ENCODE results near the gene TRNP1. TPM values are rescaled to one million over a fixed set of nuclear protein-coding genes. Genes with fewer than 3 reads are reported as not detected.

The TRNP1 gene
- total and polyA plus RNA-seq, 4 donors = 15.0 to 30.8 (median 15.7) TPM

- 40 to 46% methylated on average over 9 of the region's 9 CpGs for WGBS, 2 donors
- no peak for ATAC-seq (ENCODE audit: low FRiP score)
- Histone ChIP-seq H3K9me3 (ENCODE audit: control insufficient read depth, low read length) (no peaks in the 10 kb centered on the region), H3K4me1 (ENCODE audit: control insufficient read depth in 1 of 2, insufficient read depth in 2 of 2, low read length in 2 of 2) (no peaks in the 10 kb centered on the region), H3K4me3 (ENCODE audit: low read length in 2 of 2) (no peak overlapping the region), H3K27ac (ENCODE audit: low read depth in 1 of 2, low read length in 2 of 2) (no peak overlapping the region), H3K27me3 (ENCODE audit: control insufficient read depth in 1 of 2, insufficient read depth in 2 of 2, low read length in 1 of 2) (no peaks in the 10 kb centered on the region), H3K36me3 (ENCODE audit: control insufficient read depth in 1 of 2, insufficient read depth in 2 of 2, low read length in 1 of 2) (no peaks in the 10 kb centered on the region)
- DNase-seq = no peak
- intact Hi-C loops (cut with DNase I) = no loop called here
These were observed 28.0 kb downstream of the TRNP1 start for GRCh38 chr1:27021354-27022031.

- Histone ChIP-seq H3K4me3 (ENCODE audit: low read length in 2 of 2) (no peak overlapping the region), H3K36me3 (ENCODE audit: control insufficient read depth in 1 of 2, insufficient read depth in 2 of 2, low read length in 1 of 2) (no peaks in the 10 kb centered on the region), H3K27ac (ENCODE audit: low read depth in 1 of 2, low read length in 2 of 2) (no peak overlapping the region), H3K27me3 (ENCODE audit: control insufficient read depth in 1 of 2, insufficient read depth in 2 of 2, low read length in 1 of 2) (no peaks in the 10 kb centered on the region), H3K4me1 (ENCODE audit: control insufficient read depth in 1 of 2, insufficient read depth in 2 of 2, low read length in 2 of 2) (peaks cover 3 to 7% of the 10 kb centered on the region in 2 donors), H3K9me3 (ENCODE audit: control insufficient read depth, low read length) (no peaks in the 10 kb centered on the region)
- ATAC-seq (ENCODE audit: low FRiP score) (no peak), DNase-seq (no peak)
- intact Hi-C loops (cut with DNase I) = loop anchor here in 1 of 2 donors (2.0 kb wide), 1 partner anchor 13 kb away; the partner anchor contains the start of gene TENT5B
- 92 to 97% methylated on average over 4 of the region's 4 CpGs for WGBS, 2 donors
These were observed 32.2 kb downstream of the TRNP1 start for GRCh38 chr1:27025718-27026117.

- Histone ChIP-seq H3K36me3 (ENCODE audit: control insufficient read depth in 1 of 2, insufficient read depth in 2 of 2, low read length in 1 of 2) (no peaks in the 10 kb centered on the region), H3K27ac (ENCODE audit: low read depth in 1 of 2, low read length in 2 of 2) (peak overlapping the region; percentile 91 to 97), H3K4me1 (ENCODE audit: control insufficient read depth in 1 of 2, insufficient read depth in 2 of 2, low read length in 2 of 2) (peaks cover 3 to 7% of the 10 kb centered on the region in 2 donors), H3K27me3 (ENCODE audit: control insufficient read depth in 1 of 2, insufficient read depth in 2 of 2, low read length in 1 of 2) (no peaks in the 10 kb centered on the region), H3K9me3 (ENCODE audit: control insufficient read depth, low read length) (no peaks in the 10 kb centered on the region), H3K4me3 (ENCODE audit: low read length in 2 of 2) (no peak overlapping the region)
- WGBS, 2 donors = 33 to 40% methylated on average over 19 of the region's 19 CpGs
- ATAC-seq (ENCODE audit: low FRiP score) (peak; percentile 87), DNase-seq (peak; percentile 92)
- intact Hi-C loops (cut with DNase I) = loop anchor here in 1 of 2 donors (2.0 kb wide), 1 partner anchor 14 kb away; the partner anchor contains the start of gene TENT5B
These were observed 33.4 kb downstream of the TRNP1 start for GRCh38 chr1:27026621-27027574.

- no peak overlapping the region for H3K4me3 ChIP-seq (ENCODE audit: low read length in 2 of 2)
- no peaks in the 10 kb centered on the region for H3K27me3 ChIP-seq (ENCODE audit: control insufficient read depth in 1 of 2, insufficient read depth in 2 of 2, low read length in 1 of 2)
- no peaks in the 10 kb centered on the region for H3K9me3 ChIP-seq (ENCODE audit: control insufficient read depth, low read length)
- H3K4me1 ChIP-seq (ENCODE audit: control insufficient read depth in 1 of 2, insufficient read depth in 2 of 2, low read length in 2 of 2) = peaks cover 3 to 7% of the 10 kb centered on the region in 2 donors
- peak overlapping the region; percentile 91 to 97 for H3K27ac ChIP-seq (ENCODE audit: low read depth in 1 of 2, low read length in 2 of 2)
- no peak for DNase-seq
- 52 to 54% methylated on average over 8 of the region's 8 CpGs for WGBS, 2 donors
- peak; percentile 59 for ATAC-seq (ENCODE audit: low FRiP score)
- intact Hi-C loops (cut with DNase I) = loop anchor here in 1 of 2 donors (2.0 kb wide), 1 partner anchor 15 kb away; the partner anchor contains the start of gene TENT5B
- H3K36me3 ChIP-seq (ENCODE audit: control insufficient read depth in 1 of 2, insufficient read depth in 2 of 2, low read length in 1 of 2) = no peaks in the 10 kb centered on the region
These were observed 34.2 kb downstream of the TRNP1 start for GRCh38 chr1:27027575-27028250.

- DNase-seq (no peak), ATAC-seq (ENCODE audit: low FRiP score) (no peak)
- H3K4me1 ChIP-seq (ENCODE audit: control insufficient read depth in 1 of 2, insufficient read depth in 2 of 2, low read length in 2 of 2) = peaks cover 3 to 7% of the 10 kb centered on the region in 2 donors
- no peaks in the 10 kb centered on the region for H3K9me3 ChIP-seq (ENCODE audit: control insufficient read depth, low read length)
- H3K36me3 ChIP-seq (ENCODE audit: control insufficient read depth in 1 of 2, insufficient read depth in 2 of 2, low read length in 1 of 2) = no peaks in the 10 kb centered on the region
- 91 to 93% methylated on average over 9 of the region's 9 CpGs for WGBS, 2 donors
- no peak overlapping the region for H3K27ac ChIP-seq (ENCODE audit: low read depth in 1 of 2, low read length in 2 of 2)
- no peak overlapping the region for H3K4me3 ChIP-seq (ENCODE audit: low read length in 2 of 2)
- intact Hi-C loops (cut with DNase I) = no loop called here
- no peaks in the 10 kb centered on the region for H3K27me3 ChIP-seq (ENCODE audit: control insufficient read depth in 1 of 2, insufficient read depth in 2 of 2, low read length in 1 of 2)
These were observed 36.0 kb downstream of the TRNP1 start for GRCh38 chr1:27029517-27029916.

- H3K27me3 ChIP-seq (ENCODE audit: control insufficient read depth in 1 of 2, insufficient read depth in 2 of 2, low read length in 1 of 2) = no peaks in the 10 kb centered on the region
- peak; percentile 86 for ATAC-seq (ENCODE audit: low FRiP score)
These were observed 38.0 kb downstream of the TRNP1 start for GRCh38 chr1:27031235-27032118.

GRCh38 chr1:27032119-27032461 lies 38.6 kb downstream of the TRNP1 start:
- H3K27ac ChIP-seq (ENCODE audit: low read depth in 1 of 2, low read length in 2 of 2) = peak overlapping the region in 1 of 2 donors; percentile 41
- H3K4me3 ChIP-seq (ENCODE audit: low read length in 2 of 2) = no peak overlapping the region
- H3K36me3 ChIP-seq (ENCODE audit: control insufficient read depth in 1 of 2, insufficient read depth in 2 of 2, low read length in 1 of 2) = no peaks in the 10 kb centered on the region
- intact Hi-C loops (cut with DNase I) = loop anchor here in 1 of 2 donors (5.0 kb wide), 1 partner anchor 35 kb away; no protein-coding TSS in a partner anchor
- ATAC-seq (ENCODE audit: low FRiP score) (no peak), DNase-seq (no peak)
- WGBS, 2 donors = 81 to 84% methylated on average over 2 of the region's 2 CpGs
- peaks cover 3 to 7% of the 10 kb centered on the region in 2 donors for H3K4me1 ChIP-seq (ENCODE audit: control insufficient read depth in 1 of 2, insufficient read depth in 2 of 2, low read length in 2 of 2)
- no peaks in the 10 kb centered on the region for H3K27me3 ChIP-seq (ENCODE audit: control insufficient read depth in 1 of 2, insufficient read depth in 2 of 2, low read length in 1 of 2)
- no peaks in the 10 kb centered on the region for H3K9me3 ChIP-seq (ENCODE audit: control insufficient read depth, low read length)

More at GRCh38 chr1:27031235-27032118, 38.0 kb downstream of the TRNP1 start:
- intact Hi-C loops (cut with DNase I) = loop anchor here in 1 of 2 donors (5.0 kb wide), 1 partner anchor 34 kb away; no protein-coding TSS in a partner anchor
- H3K36me3 ChIP-seq (ENCODE audit: control insufficient read depth in 1 of 2, insufficient read depth in 2 of 2, low read length in 1 of 2) = no peaks in the 10 kb centered on the region
- H3K9me3 ChIP-seq (ENCODE audit: control insufficient read depth, low read length) = no peaks in the 10 kb centered on the region
- DNase-seq = peak; percentile 93 to 96
- H3K4me3 ChIP-seq (ENCODE audit: low read length in 2 of 2) = no peak overlapping the region
- peaks cover 3 to 7% of the 10 kb centered on the region in 2 donors for H3K4me1 ChIP-seq (ENCODE audit: control insufficient read depth in 1 of 2, insufficient read depth in 2 of 2, low read length in 2 of 2)
- peak overlapping the region in 1 of 2 donors; percentile 49 for H3K27ac ChIP-seq (ENCODE audit: low read depth in 1 of 2, low read length in 2 of 2)
- 20 to 22% methylated on average over 37 to 43 of the region's 43 CpGs for WGBS, 2 donors

Measured in aorta (tissue), 5 donors.